Fibroblast of villous mesenchyme (primary cell): ENCODE data around the gene ARF3. TPM values are rescaled to one million over a fixed set of nuclear protein-coding genes. Genes with fewer than 3 reads are reported as not detected.
A peak's percentile ranks its signal among the peaks of the same experiment; 100 is the strongest.

ENCODE experiments used
- DNase-seq: peaks from one replicate; pipeline ENCODE4 v3.0.0-alpha.2; 2010; ENCODE audit warnings: low read depth
- H3K4me3 ChIP-seq: 2 replicates; pipeline ENCODE4 v1.5.1; 2011; ENCODE audit warnings: low read depth, mild to moderate bottlenecking, low read length
- CTCF ChIP-seq: IDR thresholded peaks from 2 replicates; pipeline ENCODE4 v1.5.1; 2012; ENCODE audit warnings: low read depth, mild to moderate bottlenecking, low read length; ENCODE audit not compliant: insufficient read depth
- total RNA-seq: library from RNA; depleted of rRNA; stranded (reverse); fragments of >200 nt; gene quantifications from 2 replicates; pipeline ENCODE4 v1.2.3, GENCODE V29; 2012

Gene ARF3
- total RNA-seq: 49.3 and 68.2 TPM in 2 replicates

- peak within 1 kb of the TSS; percentile 99 for H3K4me3 ChIP-seq
- TF ChIP-seq CTCF: no peak
- peak; percentile 93 for DNase-seq
Observed at GRCh38 chr12:48957141-48958048, at the start of gene ARF3. Gene ARF3, minus strand, starts transcription at chr12:48957487. Its CDS starts 16,392 bp downstream, at chr12:48941095.

GRCh38 chr12:49000346-49000745 lies 43.1 kb upstream of the ARF3 start:
- no peak for DNase-seq
- no peak overlapping the region for H3K4me3 ChIP-seq
- TF ChIP-seq CTCF: no peak

- peak within 1 kb of the TSS; percentile 49 for H3K4me3 ChIP-seq
- TF ChIP-seq CTCF: no peak
- DNase-seq: no peak
Observed at GRCh38 chr12:48999371-49000131, 42.3 kb upstream of the ARF3 start, which contains the start of gene DDN. Gene DDN, minus strand, starts transcription at chr12:48999375. Its CDS starts 88 bp downstream, at chr12:48999287.

- no peak for DNase-seq
Observed at GRCh38 chr12:48998497-48999353, 41.4 kb upstream of the ARF3 start.

GRCh38 chr12:48997719-48998496 lies 40.6 kb upstream of the ARF3 start:
- peak overlapping the region; percentile 49 for H3K4me3 ChIP-seq
- no peak for DNase-seq
- no peak for TF ChIP-seq CTCF

More at GRCh38 chr12:48998497-48999353, 41.4 kb upstream of the ARF3 start:
- no peak for TF ChIP-seq CTCF
- H3K4me3 ChIP-seq: peak overlapping the region; percentile 49
